ENCODE measurements around the gene CDK15.
A peak's percentile ranks its signal among the peaks of the same experiment; 100 is the strongest.

Gene CDK15

GRCh38 chr2:201879996-201880395, 73.7 kb downstream of the CDK15 start:
- DNase-seq, result no peak

- no peak for DNase-seq
Observed at GRCh38 chr2:201880579-201880978, 74.2 kb downstream of the CDK15 start.

DNA sequence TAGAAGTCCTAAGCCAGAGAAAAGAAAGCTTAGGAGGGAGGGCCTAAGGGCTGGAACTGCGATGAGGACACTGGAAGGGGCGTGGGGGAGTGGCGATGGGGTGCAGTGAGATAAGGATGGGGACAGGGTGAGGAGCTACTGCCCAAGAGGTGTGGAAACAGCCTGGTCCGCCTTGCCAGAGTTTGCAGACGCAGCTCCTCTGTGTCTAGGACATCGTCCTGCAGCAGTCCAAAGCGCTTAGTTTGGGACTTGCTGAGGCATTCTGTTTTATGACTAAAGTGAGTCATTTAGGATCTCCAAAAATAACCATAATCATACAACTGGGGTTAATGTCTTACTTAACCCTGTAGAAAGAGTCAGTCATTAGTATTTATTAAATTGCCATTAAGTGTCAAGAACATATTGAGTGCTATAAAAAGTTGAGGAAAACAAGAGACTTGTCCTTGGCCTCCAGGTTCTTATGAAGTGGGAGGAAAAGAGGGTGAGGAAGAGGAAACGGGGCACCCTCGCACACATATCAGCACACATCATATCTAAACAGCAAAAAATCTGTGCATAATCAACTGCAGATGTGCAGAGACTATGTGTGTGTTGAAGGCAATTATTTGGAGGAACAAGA, 74.8 kb downstream of the CDK15 start:
- DNase-seq, result no peak

DNA sequence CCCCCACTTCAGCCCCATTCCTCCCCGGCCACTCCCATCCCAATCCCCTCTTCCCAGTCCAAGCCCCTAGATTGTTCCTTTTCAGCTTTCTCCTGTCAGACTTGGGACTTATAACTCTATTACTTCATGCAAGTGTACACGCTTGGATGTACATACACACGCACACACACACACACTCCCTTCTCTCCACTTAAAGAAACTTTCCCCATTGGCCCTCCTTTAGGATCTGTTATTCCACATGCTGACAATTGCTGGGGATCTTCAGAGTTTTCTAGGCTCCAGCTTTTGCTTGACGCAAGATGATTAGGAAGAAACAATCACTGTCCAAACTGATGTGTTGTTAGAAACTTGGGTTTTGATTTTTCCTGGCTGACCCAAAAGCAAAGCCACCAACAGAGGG, 75.4 kb downstream of the CDK15 start:
- no peak for DNase-seq

DNA sequence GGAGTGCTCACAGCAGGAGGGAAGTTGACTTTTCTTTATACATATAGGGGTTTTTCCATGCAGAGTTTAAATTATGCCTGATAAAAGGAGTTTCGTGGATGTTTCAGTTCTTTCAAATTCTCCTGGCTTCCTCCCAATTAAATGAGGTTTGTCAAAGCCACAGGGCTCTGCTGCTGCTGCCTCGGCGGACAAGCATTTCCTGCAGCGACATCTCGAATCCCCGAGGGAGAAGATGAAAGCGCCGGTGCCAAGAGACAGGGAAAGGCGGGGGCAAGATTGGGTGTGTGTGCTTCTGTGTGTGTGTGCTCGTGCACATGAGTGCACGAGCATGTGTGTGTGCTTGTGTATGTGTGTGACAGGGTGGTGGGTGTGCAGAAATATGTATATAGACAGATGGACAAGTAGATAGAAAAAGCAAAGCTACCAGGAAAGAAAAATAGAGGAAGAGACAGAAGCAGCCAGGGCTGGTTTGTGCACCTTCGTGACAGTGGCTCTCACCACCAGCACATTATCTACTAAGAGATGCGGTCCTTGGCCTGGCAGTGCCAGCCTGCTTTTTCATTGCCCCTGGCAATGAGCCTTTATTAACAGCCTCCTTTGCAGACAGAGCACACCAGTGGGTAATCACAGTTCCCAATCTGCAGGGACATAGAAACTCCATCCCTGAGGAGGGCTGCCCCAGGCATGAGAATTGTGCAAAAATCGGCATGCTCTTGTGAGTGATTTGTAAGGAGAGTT, 76.2 kb downstream of the CDK15 start:
- peak; percentile 6 for DNase-seq

GRCh38 chr2:201883606-201884369, 77.5 kb downstream of the CDK15 start:
- no peak for DNase-seq

DNA sequence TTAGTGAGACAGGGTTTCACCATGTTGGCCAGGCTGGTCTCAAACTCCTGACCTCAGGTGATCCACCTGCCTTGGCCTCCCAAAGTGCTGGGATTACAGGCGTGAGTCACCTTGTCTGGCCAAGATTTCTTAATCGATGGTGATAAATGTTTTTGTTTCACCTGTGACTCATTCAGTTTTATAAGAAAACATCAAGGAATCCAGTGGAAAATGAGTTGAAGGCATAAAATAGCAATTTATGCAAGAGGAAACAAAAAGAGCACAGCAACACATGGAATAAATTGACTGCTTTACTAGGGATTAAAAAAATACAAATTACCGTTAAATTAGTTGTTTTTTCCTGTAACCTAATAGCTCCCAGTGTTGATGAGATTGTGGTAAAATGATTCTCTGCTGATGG, 80.2 kb downstream of the CDK15 start:
- no peak for DNase-seq

DNA sequence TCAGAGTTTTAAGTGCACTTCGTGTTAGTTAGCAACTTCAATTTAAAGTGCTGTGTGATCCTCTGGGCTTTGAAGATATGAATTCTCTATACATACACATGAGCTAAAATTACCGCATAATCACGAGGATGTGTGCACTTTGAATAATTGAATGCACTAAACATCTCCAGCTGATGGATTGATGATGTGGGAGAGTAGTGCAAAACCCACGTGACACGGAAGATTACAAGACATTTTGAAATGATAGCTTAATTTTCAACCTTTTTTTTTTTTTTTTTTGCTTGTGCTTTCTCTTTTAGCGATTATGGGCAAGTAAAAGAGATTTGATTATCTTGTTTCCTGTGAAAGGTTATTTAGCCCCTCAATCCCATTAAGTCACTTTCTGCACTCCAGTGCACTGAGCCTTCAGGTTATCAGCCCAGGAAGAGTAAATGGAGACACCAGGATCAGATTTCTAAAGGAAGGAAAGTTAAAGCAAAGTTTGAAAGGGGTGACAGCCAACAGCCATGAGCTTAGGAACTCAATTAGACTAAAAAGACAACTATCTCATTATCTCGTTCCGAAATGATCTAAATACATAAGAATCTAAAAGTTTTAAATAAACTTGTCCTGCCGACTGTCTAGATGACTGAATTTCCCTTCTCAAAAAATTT, 81.6 kb downstream of the CDK15 start:
- DNase-seq, result no peak

- DNase-seq, result no peak
Observed at GRCh38 chr2:201888426-201888800, 82.1 kb downstream of the CDK15 start.

DNA sequence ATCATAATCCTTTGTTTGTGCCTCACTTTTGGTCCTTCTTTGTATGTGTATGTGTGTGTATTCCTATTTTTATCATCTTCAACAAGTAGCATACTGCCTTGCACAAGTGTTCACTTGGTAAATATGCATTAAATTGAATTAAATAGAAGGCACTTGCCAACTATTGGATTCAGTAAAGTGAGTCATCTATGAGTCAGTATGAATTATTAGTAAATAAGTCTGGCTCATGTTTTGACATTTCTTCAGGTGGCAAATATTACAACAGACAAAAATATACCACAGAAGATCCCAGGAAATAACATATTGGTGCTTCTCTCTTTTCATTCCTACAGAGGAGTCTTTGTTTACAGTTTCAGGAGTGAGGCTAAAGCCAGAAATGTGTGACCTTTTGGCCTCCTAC, 84.1 kb downstream of the CDK15 start:
- DNase-seq, result no peak

- no peak for DNase-seq
Observed at GRCh38 chr2:201891676-201892075, 85.3 kb downstream of the CDK15 start.

- DNase-seq, result no peak
Observed at GRCh38 chr2:201892516-201892915, 86.2 kb downstream of the CDK15 start.

DNA sequence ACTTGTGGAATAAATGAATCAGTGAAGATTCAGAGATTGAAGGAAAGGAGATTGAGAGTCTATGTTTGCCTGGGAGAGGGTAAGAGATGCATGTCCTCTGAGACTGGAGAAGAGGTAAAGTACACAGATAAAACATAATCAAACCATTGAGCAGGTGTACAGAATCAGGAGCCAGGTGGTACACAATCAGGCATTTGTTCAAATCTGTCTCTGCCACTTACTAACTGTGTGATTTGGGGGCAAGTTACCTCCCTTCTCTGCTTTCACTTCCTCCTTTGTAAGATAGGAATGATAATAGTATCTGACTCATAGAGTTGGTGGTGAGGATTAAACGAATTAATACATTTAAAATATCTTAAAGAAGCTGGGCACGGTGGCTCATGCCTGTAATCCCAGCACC, 94.0 kb downstream of the CDK15 start:
- DNase-seq, result no peak

- no peak for DNase-seq
Observed at GRCh38 chr2:201901786-201902185, 95.4 kb downstream of the CDK15 start.

DNA sequence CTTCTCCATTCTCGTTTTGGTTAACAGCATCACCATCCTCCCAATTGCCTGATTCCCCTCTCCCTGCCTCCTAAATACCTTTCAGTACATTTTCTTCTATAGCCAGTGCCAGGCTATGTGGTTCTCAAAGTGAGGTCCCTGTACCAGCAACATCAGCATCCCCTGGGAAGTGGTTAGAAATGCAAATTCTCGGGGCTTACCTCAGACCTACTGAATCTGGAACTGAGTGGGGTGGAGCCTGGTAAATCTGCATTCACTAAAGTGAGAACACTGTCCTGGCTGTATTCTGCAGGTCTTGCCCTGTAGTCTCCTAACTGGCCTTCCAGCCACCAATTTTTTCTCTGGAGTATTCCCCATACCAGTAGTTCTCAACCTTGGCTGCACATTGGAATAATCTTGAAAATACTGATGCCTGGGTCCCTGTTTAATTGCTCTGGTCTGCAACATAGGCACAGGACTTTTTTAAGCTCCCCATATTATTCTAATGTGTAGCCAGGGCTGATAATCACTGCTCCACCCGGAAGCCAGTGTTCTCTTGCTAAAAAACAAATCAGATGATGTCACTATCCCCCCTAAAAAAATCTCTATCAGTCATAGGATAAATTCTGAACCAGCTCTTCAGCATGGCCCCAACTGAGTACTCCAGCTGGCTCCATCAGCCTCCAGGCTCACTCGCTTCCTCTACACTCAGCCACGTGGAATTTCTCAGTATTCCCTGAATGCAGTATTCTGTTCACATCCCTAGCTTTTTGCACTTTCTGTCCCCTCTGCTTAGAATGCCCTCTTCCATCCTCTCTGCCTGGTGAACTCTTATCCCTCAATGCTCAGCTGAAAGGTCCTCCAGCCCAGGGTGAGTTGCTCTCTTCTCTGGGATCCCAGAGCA, 98.4 kb downstream of the CDK15 start:
- no peak for DNase-seq

GRCh38 chr2:201906777-201907562, 100.6 kb downstream of the CDK15 start:
- no peak for DNase-seq

DNA sequence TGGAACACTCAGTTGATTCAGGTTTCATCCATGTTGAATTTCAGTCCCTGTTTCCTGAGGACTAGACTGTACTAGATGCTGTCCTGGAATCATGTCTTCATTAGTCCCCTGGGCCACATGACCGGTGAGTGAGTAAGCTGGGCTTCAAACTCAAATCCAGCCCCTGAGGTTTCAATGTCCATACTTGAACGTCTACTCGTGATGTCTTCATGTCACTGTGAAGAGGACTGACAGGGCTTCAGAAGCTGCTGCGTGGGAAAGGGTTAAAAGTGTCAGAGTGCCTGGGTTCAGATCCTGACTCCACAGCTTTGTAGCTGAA, 101.2 kb downstream of the CDK15 start:
- no peak for DNase-seq

GRCh38 chr2:201908901-201909300, 102.6 kb downstream of the CDK15 start:
- DNase-seq, result no peak

- DNase-seq, result no peak
Observed at GRCh38 chr2:201909348-201909747, 103.0 kb downstream of the CDK15 start.

GRCh38 chr2:201909961-201910361, 103.6 kb downstream of the CDK15 start:
- DNase-seq, result no peak

GRCh38 chr2:201911372-201911771, 105.0 kb downstream of the CDK15 start:
- no peak for DNase-seq

DNA sequence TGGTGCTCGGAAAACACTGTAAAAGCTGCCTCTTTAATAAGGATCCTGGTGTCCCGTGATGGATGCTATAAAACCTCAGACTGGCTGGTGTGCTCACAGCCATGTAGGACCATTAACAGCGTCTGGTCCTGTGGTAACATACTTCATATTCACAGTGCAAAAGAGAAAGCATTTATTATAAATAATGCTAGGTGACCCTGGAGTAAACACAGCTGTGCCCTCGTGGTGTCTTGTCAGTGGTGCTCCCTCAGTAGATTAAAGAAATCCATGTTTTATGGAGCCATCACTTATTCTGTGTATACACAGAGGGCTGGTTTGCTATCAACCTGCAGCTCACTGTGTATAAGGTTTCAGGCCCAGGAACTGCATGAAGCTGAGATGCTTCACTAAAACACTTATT, 106.9 kb downstream of the CDK15 start:
- no peak for DNase-seq
